ENCODE data around the gene SUSD6.
"Not testable (repeated sequence)": the region's sequence is repeated elsewhere in the genome, so short reads cannot be mapped to it uniquely, and the experiment has no call there.

The SUSD6 gene

DNA sequence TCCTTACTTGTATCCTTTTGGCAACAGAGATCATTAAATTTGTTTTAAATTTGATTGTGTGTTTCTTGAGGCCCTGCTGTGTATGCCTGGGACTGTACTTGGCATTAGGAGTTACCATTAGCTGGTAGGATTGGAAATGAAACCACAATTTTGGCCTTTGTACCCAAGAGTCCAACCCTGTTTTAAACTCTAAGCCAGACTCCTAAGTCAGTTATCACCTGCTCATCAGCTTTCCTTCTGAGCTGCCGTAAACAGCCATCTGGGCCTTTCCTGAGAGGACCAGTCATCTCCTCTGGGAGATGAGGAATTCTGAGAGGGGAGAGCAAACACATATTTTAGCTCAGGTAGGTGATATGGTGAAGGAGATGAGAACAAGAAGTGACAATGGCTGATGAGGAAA lies 81.2 kb downstream of the SUSD6 start:
- FAIRE-seq (no peak), DNase-seq (ENCODE audit: insufficient read length, low spot score) (no peak)

DNA sequence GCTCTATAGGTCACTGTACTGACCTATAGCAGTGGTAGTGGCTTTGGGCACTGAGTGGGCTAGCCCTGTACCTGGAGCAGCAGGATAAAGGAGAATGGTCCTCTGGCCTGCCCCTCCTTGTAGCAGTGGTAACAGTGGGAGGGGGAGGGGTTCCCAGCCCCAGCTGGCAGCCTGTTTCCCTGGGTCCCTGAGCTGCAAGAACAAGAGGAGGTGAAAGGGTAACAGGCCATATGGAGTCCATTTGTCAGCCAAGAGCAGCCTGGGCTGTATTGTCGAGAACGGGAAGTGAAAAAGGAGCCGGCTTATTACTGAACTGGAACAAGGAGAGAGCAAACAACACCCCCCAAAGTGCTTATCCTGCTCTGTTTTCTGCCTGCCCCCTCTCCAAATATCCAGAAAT lies 81.7 kb downstream of the SUSD6 start:
- DNase-seq (ENCODE audit: insufficient read length, low spot score) (no peak), FAIRE-seq (no peak)

DNA sequence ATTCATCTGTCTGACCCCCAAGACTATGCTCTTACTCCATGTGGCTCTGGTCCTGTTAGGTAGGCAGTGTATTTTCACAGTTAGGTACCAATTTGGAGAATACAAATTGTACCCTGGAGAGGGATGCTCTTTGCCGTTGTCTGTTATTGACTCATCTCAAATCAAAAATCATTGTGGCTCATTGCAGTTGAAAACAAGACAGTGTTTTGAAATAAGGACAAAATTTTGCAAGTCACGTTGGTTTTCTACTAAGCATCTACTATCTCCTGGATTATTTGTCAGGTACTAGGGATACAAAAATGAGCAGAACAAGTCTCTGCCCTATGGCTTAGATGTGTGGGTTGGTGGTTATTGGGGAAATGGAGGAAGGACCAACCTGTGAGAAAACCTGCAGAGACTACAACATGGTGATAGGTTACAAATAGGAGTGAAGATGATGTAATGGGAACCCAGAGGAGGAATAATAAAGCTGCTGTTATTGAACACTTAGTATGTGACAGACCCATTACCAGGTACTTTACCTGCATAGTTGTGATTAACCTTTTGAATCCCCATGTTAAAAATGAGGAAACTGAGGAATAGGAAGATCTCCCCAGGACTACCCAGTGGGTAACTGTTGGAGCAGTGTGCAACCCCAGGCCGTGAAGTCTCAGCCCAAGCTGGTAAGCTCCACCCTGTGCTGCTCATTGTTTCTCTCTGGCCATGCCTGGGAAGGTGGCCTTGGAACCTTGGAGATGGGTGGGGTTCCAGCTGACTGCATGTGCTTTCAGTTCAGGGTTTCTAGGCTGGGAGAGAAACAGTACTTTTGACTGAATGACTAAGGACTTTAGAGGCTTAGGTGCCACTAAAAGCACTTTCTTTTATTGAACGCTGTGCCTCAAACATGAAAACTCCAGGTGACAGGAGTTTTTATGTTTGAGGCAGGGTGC lies 82.7 kb downstream of the SUSD6 start:
- DNase-seq (ENCODE audit: insufficient read length, low spot score) = no peak
- no peak for FAIRE-seq

DNA sequence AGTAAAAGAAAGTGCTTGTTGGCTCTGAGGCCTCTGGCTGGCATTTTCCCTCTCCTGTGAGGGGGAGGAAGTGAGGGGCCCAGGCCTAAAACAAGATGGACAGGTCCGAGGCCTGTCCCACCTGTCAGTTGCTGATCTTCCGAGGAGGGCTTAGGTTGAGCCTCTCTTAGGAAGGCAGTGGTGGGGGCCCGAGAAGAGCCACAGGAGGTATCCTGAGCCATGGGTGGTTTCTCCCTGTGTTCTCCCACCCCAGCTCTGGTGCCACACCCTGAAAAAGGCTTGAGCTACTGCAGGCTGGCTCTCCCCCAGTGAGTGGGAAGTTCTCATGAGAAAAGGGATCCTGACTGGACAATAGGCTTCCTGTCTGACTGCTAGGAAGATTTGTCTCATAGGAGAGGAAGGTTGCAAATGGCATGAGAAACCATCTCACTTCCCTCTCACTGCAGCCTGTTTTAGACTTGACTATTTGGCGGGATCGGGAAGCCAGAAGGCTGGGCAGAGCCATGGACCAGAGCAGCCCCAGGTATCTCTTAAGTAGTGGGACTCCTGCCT lies 83.4 kb downstream of the SUSD6 start:
- no peak for DNase-seq (ENCODE audit: insufficient read length, low spot score)
- no peak for FAIRE-seq

DNA sequence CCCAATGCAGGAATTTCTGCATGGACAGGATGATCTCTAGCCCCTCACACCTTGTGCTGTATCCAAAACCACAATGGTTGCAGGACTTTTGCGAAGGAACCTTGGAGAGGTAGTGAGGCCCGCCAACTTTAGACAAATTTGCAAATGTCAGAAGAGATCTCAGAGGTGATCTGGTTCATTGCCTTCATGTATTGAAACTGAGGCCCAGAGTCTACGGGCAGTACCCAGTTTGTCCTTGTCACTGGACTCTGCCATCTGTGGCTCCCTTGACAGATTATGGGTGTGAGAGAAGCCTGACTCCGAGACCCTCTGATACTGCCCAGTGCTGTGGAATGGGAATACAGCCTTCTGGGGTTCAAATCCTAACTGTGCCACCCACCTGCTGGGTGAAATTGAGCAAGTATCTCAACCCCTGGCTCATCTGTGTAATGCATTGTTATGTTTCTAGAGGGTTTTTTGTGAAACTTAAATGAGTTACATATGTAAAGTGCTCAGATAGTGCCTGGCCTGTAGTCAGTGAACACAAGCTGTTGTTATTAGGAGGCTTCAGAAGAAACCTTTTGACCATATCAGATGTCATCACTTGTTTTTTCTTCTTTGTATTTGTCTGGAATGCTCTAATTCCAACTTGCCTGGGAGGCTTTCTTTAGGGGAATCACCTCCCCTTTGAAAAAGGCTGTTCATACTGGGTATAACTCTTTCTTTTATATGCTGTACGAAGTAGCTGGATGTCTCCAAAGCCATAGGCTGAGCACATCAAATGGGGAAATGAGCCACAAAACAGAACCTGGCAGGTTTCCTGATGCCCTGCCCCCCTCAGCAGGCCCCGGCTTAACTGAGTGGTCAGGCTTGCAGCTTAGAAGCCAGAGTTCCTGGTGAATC lies 84.2 kb downstream of the SUSD6 start:
- no peak for FAIRE-seq
- DNase-seq (ENCODE audit: insufficient read length, low spot score) = no peak

DNA sequence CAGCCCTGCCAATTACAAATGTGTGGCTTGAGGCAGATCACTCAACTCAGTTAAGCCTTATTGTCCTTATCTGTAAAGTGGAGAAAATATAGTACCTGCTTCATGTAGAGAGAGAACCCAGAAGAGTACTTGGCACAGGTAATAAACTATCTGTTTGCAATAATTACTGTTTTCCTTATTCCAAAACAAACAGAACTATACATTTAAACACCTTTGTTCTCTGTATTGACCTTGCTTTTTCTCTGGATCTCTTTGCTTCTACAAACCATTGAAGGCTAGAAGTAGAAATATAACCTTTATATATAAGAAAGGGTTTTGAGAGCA lies 84.8 kb downstream of the SUSD6 start:
- DNase-seq (ENCODE audit: insufficient read length, low spot score) (no peak), FAIRE-seq (no peak)

DNA sequence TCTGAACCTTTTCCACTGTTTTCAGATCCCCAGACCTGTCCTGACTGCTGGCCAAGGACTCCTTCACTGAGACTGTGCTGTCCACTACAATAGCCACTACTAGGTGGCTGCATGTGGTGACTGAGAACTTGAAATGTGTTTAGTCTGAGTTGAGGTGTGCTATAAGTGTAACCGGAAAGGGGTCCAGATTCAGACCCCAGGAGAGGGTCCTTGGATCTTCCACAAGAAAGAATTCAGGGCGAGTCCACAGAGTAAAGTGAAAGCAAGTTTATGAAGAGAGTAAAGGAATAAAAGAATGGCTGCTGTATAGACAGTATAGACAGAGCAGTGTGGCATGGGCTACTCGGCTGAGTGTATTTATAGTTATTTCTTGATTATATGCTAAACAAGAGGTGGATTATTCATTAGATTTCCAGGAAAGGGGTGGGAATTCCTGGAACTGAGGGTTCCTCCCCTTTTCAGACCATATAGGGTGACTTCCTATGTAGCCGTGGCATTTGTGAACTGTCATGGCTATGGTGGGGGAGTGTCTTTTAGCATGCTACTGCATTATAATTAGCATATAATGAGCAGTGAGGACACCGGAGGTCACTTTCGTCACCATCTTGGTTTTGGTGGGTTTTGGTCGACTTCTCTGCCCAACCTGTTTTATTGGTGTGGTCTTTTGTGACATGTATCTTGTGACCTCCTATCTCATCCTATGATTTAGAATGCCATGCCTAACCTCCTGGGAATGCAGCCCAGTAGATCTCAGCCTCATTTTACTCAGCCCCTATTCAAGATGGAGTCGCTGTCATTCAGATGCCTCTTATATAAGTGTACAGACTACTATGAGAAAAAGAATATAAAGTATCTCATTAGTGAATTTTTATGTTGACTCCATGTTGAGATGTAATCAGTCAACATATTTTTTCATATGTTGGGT lies 85.5 kb downstream of the SUSD6 start:
- DNase-seq (ENCODE audit: insufficient read length, low spot score) (no peak), FAIRE-seq (peak; percentile 31)

DNA sequence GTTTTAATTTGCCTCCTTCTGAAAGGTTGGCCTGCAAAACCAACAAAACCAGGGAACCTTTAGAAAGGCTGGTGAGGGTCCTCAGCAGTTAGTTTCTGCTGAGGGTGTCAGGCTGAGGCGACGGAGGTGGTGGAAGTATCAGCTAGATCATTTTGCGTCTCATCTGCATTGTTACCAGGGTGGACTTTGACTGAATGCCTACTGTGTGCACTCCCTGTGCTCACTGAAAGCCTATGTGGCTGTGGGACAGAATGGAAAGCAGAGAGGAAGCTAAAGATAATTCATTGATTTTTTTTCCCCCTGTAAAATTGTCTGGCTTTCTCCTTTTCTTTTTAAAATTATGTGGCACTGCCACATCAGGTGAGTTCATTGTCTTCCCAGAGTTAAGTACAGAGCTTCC lies 87.2 kb downstream of the SUSD6 start:
- DNase-seq (ENCODE audit: insufficient read length, low spot score) = no peak
- peak; percentile 23 for FAIRE-seq

DNA sequence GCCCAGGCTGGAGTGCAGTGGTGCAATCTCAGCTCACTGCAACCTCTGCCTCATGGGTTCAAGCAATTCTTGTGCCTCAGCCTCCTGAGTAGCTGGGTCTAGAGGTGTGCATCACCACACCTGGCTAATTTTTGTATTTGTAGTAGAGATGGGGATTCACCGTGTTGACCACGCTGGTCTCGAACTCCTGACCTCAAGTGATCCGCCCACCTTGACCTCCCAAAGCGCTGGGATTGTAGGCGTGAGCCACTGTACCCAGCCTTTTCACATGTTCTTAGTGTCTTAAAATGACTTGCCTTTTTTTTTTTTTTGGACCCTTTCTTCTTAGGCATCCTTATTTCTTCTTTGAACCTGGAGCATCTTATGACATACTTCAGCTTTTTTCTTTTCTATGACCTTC lies 87.8 kb downstream of the SUSD6 start:
- FAIRE-seq; DNase-seq (ENCODE audit: insufficient read length, low spot score): not testable (repeated sequence)

DNA sequence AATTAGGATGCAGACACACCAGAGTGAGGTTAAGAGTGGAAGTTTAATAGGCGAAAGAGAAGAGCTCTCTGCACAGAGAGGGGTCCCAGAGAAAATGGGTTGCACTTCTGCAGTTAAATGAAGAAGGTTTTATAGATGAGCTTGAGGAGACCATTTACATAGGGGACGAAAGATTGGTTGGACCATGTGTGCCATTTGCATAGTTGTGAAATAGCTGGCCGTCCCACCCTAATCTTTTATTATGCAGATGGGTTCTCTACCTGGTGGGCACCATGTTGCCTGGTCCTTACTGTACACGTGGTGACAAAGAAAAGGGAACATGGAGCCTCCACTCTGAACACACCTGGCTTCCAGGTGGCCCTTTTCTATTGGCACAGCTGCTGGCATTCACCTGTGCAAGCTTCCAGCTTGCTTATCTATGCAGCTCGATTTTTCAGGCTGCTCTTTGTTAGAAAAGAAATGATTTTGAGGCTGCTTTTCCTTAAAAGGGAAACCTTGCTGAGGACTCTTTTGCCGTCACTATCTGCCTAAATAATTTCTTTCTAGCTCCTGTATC lies 88.4 kb downstream of the SUSD6 start:
- FAIRE-seq = no peak
- DNase-seq (ENCODE audit: insufficient read length, low spot score) = no peak

DNA sequence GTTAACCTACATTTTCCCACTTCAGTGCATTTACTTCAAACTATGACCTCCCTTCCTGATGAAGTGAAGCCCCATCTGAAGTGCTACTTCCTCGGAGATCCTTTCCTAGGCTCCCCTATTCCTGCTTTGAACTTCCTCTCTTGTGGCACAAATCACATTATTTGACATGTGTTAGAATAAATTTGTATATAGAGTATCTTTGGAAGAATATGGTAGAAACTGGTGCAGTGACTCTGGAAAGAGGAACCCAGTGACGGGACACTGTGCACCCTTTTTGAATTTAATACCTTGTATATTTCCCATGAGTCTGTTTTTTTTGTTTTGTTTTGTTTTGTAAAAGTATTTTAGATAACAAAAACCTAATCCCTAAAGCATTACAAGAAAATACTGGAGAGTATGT lies 89.2 kb downstream of the SUSD6 start:
- no peak for FAIRE-seq
- DNase-seq (ENCODE audit: insufficient read length, low spot score) = no peak

DNA sequence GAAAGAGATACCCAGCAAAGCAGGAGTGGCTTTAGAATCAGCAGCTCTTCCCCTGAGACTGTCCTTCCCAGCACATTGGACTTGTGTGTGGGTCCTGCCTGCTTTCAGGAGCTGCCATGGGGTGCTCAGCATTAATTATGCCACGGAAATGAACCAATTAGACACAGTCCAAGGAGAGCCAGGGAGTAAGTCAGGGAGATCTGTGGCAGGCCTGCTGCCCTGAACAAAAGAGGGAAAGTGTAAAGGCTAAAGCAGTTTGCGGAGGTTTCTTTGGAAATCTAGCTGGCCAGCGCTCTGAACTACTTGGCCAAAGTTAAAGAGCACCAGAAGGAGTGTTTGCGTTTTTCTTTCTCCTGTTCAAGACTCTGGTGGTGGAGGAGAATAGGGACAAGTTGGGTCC lies 89.9 kb downstream of the SUSD6 start:
- FAIRE-seq = no peak

DNA sequence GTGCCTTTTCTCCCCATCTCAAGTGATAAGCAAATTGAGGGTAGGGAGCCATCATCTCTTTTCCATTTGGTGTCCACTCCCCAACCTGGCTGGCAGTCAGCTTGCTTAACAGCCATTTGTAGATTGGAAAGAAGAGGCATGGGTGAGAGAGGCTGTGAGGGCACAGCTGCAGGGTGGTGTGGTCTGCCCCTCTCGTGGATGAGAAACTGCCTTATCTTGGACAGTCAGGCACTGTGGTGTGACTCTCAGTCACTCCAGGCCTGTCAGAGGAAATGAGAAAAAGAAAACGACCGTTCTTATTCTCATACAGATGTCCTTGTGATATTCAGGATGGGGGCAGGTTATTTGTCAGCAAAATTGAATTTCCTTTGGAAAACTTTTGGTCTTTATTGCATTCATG lies 90.5 kb downstream of the SUSD6 start:
- DNase-seq (ENCODE audit: insufficient read length, low spot score) (no peak), FAIRE-seq (peak; percentile 23)

More for the DNA sequence above, 89.9 kb downstream of the SUSD6 start:
- no peak for DNase-seq (ENCODE audit: insufficient read length, low spot score)

DNA sequence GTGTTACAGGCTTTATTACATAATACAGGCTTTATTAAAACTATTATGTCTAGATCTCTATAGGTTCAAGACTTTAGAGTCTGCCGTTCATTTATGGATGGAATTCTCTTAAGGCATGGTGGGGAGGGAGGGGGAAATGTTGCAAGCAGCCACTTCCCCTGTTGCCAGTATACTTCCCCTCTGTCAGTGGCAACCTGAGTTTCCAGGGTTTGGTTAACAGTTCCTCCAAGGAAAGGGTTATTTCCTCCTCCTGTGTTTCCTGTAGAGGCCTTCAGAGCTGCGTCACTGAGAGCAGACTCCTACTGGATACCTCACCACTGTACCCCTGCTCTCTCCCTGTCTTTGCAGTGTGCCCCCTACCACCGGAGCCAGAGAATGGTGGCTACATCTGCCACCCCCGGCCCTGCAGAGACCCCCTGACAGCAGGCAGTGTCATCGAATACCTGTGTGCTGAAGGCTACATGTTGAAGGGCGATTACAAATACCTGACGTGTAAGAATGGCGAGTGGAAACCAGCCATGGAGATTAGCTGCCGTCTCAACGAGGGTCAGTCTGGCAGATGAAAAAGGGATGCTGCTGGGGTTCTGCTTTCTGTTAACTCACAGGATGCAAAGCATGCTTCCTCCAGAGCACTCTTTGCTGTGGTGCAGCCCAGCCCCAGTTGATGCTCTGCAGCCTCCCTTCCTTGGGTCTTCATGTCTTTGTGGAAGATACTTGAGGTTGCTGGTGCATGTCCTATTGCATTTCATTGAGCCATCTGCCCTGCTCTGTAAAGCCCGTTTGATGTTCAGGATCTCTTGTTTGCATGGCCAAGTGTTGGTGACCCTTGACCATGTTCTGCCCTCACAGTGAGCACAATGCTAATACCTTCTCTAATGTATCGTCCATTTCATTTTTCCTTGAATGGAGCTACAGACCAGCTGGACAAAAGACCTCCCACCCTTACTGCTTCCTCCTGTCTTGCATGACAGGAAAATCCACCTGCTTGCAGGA lies 91.9 kb downstream of the SUSD6 start:
- DNase-seq (ENCODE audit: insufficient read length, low spot score) (no peak), FAIRE-seq (peak; percentile 83)

DNA sequence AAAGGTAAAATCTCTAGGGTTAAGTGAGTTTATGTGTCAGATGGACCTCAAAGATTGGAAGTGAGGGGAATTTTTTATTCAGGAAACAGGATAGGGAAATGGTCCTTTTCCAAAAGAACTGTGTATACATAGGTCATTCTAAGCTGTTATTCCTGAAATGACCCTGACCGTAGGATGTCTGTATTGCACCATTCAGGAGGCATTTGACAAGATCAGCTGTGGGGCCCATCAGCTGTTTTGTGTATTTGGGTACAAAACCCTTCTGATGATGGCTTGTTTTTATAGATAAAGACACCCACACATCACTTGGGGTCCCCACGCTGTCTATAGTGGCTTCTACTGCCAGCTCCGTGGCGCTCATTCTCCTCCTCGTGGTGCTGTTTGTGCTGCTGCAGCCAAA lies 92.9 kb downstream of the SUSD6 start:
- FAIRE-seq = no peak

DNA sequence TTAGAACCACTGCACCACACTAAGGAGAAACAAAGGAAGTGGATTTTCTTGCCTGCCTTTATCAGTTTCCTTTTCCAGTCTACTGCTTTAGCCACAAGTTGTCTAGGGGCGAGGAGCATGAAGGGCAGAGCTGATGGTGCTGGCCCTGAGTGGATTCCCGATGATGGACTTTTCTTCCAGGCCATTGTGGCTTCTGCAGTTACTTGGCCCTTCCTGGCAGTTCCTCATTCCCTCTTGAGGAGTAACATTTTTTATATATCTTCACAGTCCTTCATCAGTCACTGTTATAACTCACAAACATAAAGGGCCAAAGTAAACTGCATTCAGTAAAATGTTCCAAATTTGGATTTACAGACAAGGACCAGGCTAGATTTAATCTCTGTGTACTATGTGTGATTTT lies 94.3 kb downstream of the SUSD6 start:
- DNase-seq (ENCODE audit: insufficient read length, low spot score) (no peak), FAIRE-seq (no peak)

More for the DNA sequence above, 92.9 kb downstream of the SUSD6 start:
- DNase-seq (ENCODE audit: insufficient read length, low spot score) = no peak

DNA sequence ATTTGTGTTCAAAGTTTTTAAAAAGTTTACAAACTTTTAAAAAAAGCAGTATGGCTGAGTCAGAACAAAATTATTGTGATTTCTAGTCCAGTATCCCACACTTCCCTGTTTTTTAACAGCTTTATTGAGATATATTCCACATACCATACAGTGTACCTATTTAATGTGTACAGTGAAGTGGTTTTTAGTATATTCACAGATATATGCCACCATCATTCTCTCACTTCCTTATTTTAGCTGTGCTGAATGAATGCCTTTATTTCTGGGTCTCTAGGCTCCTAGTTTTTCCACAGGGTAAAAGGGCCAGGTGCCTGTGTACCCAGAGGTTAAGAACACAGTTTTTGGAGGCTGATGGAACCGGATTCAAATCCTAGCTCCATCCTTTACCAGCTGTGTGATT lies 96.7 kb downstream of the SUSD6 start:
- FAIRE-seq = no peak

DNA sequence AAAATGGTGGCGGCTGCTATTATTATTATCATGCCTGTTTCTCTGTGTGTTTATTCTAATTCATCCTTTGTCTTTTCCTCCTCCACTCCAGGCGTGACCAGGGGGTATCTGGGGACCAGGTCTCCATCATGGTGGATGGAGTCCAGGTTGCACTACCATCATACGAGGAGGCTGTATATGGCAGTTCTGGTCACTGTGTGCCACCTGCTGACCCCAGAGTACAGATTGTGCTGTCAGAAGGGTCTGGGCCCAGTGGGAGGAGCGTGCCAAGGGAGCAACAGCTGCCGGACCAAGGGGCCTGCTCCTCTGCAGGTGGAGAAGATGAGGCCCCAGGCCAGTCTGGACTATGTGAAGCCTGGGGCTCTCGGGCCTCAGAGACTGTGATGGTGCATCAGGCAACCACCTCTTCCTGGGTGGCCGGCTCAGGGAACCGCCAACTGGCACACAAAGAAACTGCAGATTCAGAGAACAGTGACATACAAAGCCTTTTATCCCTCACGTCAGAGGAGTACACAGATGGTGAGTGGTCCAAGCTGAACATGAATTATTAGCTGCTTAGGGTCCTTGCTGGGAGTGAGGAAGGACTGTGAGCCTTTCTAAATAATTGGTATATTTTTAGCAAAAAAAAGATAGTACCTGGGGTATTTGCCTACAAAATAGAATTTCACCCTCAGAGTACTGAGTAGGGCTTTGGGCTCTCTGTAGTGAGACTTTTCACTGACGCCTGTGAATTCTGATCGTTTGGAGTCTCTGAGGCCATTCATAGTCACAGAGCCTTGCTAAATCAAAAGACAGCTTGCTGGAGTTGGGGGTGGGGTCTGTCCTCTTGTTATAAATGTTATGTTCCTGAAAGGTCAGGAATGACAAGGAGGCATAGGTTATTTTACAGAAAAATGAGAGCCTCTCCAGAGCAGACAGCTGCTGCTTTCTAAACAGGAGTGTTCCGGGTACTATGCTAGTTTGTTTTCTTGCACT lies 97.5 kb downstream of the SUSD6 start:
- peak; percentile 71 for FAIRE-seq
- no peak for DNase-seq (ENCODE audit: insufficient read length, low spot score)

More for the DNA sequence above, 96.7 kb downstream of the SUSD6 start:
- DNase-seq (ENCODE audit: insufficient read length, low spot score) = no peak
